GM12878 (cell line): ENCODE data around the gene VSTM4. TPM values are rescaled to one million over a fixed set of nuclear protein-coding genes. Genes with fewer than 3 reads are reported as not detected.

Experiments
- ATAC-seq: fragments of 200-7000 bp; cut with Tn5 transposase; 3 replicates; pipeline ENCODE4 v1.9.1; 2020; ENCODE audit warnings: mild to moderate bottlenecking, moderate library complexity
- BruUV-seq: library from RNA; stranded (reverse); fragments of 400-500 nt; replicated peaks from 2 replicates; lab custom pipeline; 2021; lab: Mats Ljungman, UMichigan
- CTCF ChIA-PET: fragments of 300-600 bp; sonication (Branson Sonifier 250); formaldehyde crosslinking; extraction: SDS; loops from one replicate; lab custom pipeline; 2021; ENCODE audit warnings: inconsistent platforms; lab: Yijun Ruan, JAX
- POLR2A ChIA-PET: fragments of 350-600 bp; formaldehyde crosslinking; extraction: SDS; loops from one replicate; lab custom pipeline; 2021; ENCODE audit warnings: inconsistent platforms; lab: Charles Lee
- RAD21 ChIA-PET: fragments of 300-600 bp; sonication (Branson Sonifier 250); formaldehyde crosslinking; loops from one replicate; lab custom pipeline; 2023; ENCODE audit warnings: antibody characterized with exemption; ENCODE audit not compliant: unreplicated experiment; lab: Charles Lee
- SMC1A ChIA-PET: fragments of 300-600 bp; sonication (Branson Sonifier 250); formaldehyde crosslinking; loops from one replicate; lab custom pipeline; 2023; ENCODE audit not compliant: unreplicated experiment, uncharacterized antibody; lab: Charles Lee
- DNase-seq: peaks from one replicate; pipeline ENCODE4 v3.0.0-alpha.2; 2011; ENCODE audit warnings: low read depth, low spot score
- FAIRE-seq: peaks from 3 replicates; lab custom pipeline; 2011; peaks lifted over from hg19 to GRCh38; lab: Jason Lieb, UNC
- H2AFZ ChIP-seq: 2 replicates; pipeline ENCODE4 v1.6.0; 2011; ENCODE audit warnings: low read depth, low read length, control low read depth; ENCODE audit not compliant: control insufficient read depth
- H3K27ac ChIP-seq: 2 replicates; pipeline ENCODE4 v1.5.1; 2011; ENCODE audit warnings: control low read depth; ENCODE audit not compliant: control insufficient read depth, insufficient read depth
- H3K27me3 ChIP-seq, 2 experiments: replicated peaks in 1 of 2; 2 replicates each; pipeline versions ENCODE4 v1.6.0 to v1.6.1; 2011; ENCODE audit warnings: low read length in 1 of 2; ENCODE audit not compliant: control insufficient read depth in 2 of 2, insufficient read depth in 2 of 2
- H3K36me3 ChIP-seq, 2 experiments: 2 replicates each; pipeline ENCODE4 v1.5.1; 2011; ENCODE audit warnings: low read length in 1 of 2; ENCODE audit not compliant: control insufficient read depth in 2 of 2, insufficient read depth in 2 of 2
- H3K4me1 ChIP-seq: 2 replicates; pipeline ENCODE4 v1.6.1; 2011; ENCODE audit warnings: mild to moderate bottlenecking, low read length, moderate library complexity, mixed read lengths; ENCODE audit not compliant: control insufficient read depth, insufficient read depth
- H3K4me2 ChIP-seq: 2 replicates; pipeline ENCODE4 v1.6.0; 2011; ENCODE audit warnings: control low read depth; ENCODE audit not compliant: control insufficient read depth, insufficient read depth
- H3K4me3 ChIP-seq: fragments of 200-600 bp; sonication (generic); 2 replicates; pipeline ENCODE4 v1.5.1; 2016
- H3K79me2 ChIP-seq: 2 replicates; pipeline ENCODE4 v1.6.0; 2011; ENCODE audit warnings: low read length; ENCODE audit not compliant: control insufficient read depth, insufficient read depth
- H3K9ac ChIP-seq: 2 replicates; pipeline ENCODE4 v1.8.0; 2011; ENCODE audit warnings: low read length, control low read depth, mixed read lengths; ENCODE audit not compliant: control insufficient read depth, insufficient read depth
- H3K9me3 ChIP-seq: replicated peaks from 3 replicates; pipeline ENCODE4 v1.5.1; 2011; ENCODE audit warnings: mild to moderate bottlenecking, low read length; ENCODE audit not compliant: control insufficient read depth, insufficient read depth
- H4K20me1 ChIP-seq: 2 replicates; pipeline ENCODE4 v1.6.0; 2011; ENCODE audit not compliant: control insufficient read depth, insufficient read depth
- CBFB ChIP-seq: IDR thresholded peaks from 2 replicates; pipeline ENCODE4 v1.6.1; 2016; ENCODE audit warnings: antibody characterized with exemption, low read depth
- MTA3 ChIP-seq: IDR thresholded peaks from 2 replicates; pipeline ENCODE4 v1.6.1; 2012; ENCODE audit warnings: low read length, inconsistent platforms, borderline replicate concordance
- NFXL1 ChIP-seq: fragments of 450-650 bp; IDR thresholded peaks from 2 replicates; pipeline ENCODE4 v1.6.1; 2017; ENCODE audit warnings: antibody characterized with exemption, mild to moderate bottlenecking, borderline replicate concordance
- NR2C1 ChIP-seq: fragments of 450-650 bp; IDR thresholded peaks from 2 replicates; pipeline ENCODE4 v1.6.1; 2017; ENCODE audit warnings: antibody characterized with exemption, mild to moderate bottlenecking, moderate library complexity
- POLR2AphosphoS5 ChIP-seq: IDR thresholded peaks from 2 replicates; pipeline ENCODE4 v1.6.1; 2011; ENCODE audit warnings: mild to moderate bottlenecking, low read length, inconsistent platforms
- RUNX3 ChIP-seq: IDR thresholded peaks from 2 replicates; pipeline ENCODE4 v1.6.1; 2012; ENCODE audit warnings: low read length, inconsistent platforms
- SKIL ChIP-seq: fragments of 450-650 bp; IDR thresholded peaks from 2 replicates; pipeline ENCODE4 v1.6.1; 2017; ENCODE audit warnings: mild to moderate bottlenecking, low read depth, inconsistent platforms; ENCODE audit not compliant: poor library complexity, severe bottlenecking
- SRF ChIP-seq, 2 experiments: IDR thresholded peaks; 2 replicates each; pipeline ENCODE4 v1.6.1; 2011; ENCODE audit warnings: low read depth in 2 of 2, low read length in 2 of 2, mild to moderate bottlenecking in 1 of 2, moderate library complexity in 1 of 2
- USF1 ChIP-seq: IDR thresholded peaks from 2 replicates; pipeline ENCODE4 v1.6.1; 2011; ENCODE audit warnings: borderline replicate concordance, low read depth, mild to moderate bottlenecking, moderate library complexity, mixed read lengths, low read length; ENCODE audit not compliant: insufficient read depth; ENCODE audit errors: extremely low read length
- WGBS: methylation state at CpG from one replicate; pipeline ENCODE4 v1.1.6; 2016; ENCODE audit warnings: low lambda C conversion rate; ENCODE audit not compliant: insufficient replicate concordance, insufficient coverage; ENCODE audit errors: missing lambda C conversion rate; 5-methylcytosine and 5-hydroxymethylcytosine counted together
- in situ Hi-C: fragments of 300-500 bp; cut with MboI; formaldehyde crosslinking; loops from 9 replicates; pipeline ENCODE4 v1.14.3; 2018; ENCODE audit warnings: mixed read lengths
- intact Hi-C: fragments of 100-400 bp; cut with micrococcal nuclease; formaldehyde crosslinking; loops from one replicate; pipeline ENCODE4 v1.14.2; 2022; ENCODE audit not compliant: unreplicated experiment
- polyA plus RNA-seq, 11 experiments: library from polyadenylated mRNA; depleted of rRNA in 4 of 11; unstranded in 6 of 11; stranded (reverse) in 5 of 11; fragments of >200 nt; fragmentation: Nextera tagmentation in 4 of 11; fragmentation: Illumina TruSeq in 1 of 11; extraction: Ambion mirVana in 4 of 11; extraction: Trizol in 1 of 11; gene quantifications; 1 replicate in 1 of 11; 2 replicates in 10 of 11; pipeline versions ENCODE4 v1.2.1 to v1.2.3, GENCODE V29; 2011 to 2016; ENCODE audit warnings: inconsistent platforms in 2 of 11, missing spikeins in 2 of 11, low read depth in 1 of 11
- total RNA-seq, 4 experiments: library from RNA; depleted of rRNA in 3 of 4; stranded (reverse); fragments of >200 nt in 3 of 4; fragmentation: Illumina TruSeq in 1 of 4; extraction: Trizol in 1 of 4; gene quantifications; 2 replicates each; pipeline versions ENCODE4 v1.2.1 to v1.2.3, GENCODE V29; 2013 to 2021
- TF ChIP-seq, protein P1 (sequence below): fragments of 450-650 bp; IDR thresholded peaks from 2 replicates; pipeline ENCODE4 v1.6.1; 2017; ENCODE audit warnings: mild to moderate bottlenecking, moderate library complexity
- TF ChIP-seq, protein P2 (sequence below): fragments of 450-650 bp; IDR thresholded peaks from 2 replicates; pipeline ENCODE4 v1.6.1; 2014; ENCODE audit warnings: mild to moderate bottlenecking
- TF ChIP-seq, protein P3 (sequence below): fragments of 450-650 bp; IDR thresholded peaks from 2 replicates; pipeline ENCODE4 v1.6.1; 2017; ENCODE audit warnings: borderline replicate concordance
- TF ChIP-seq, protein P4 (sequence below): IDR thresholded peaks from 2 replicates; pipeline ENCODE4 v1.6.1; 2012; ENCODE audit warnings: low read depth, low read length, improper control_type of control experiment

VSTM4 gene
- total and polyA plus RNA-seq, 10 of the 15 experiments (the other 5 are each of a cell fraction or from before 2014, with no cell fraction given): 0.01 to 0.14 (median 0.02) TPM; not detected in 7

- no TSS peak for BruUV-seq
- Histone ChIP-seq H2AFZ (no peak overlapping the region), H3K4me1 (no peaks in the 10 kb centered on the region), H3K4me3 (no peak overlapping the region), H3K9ac (no peak overlapping the region), H3K27ac (no peak overlapping the region), H3K9me3 (no peaks in the 10 kb centered on the region), H3K36me3 (no peaks in the 10 kb centered on the region), H4K20me1 (no peaks in the 10 kb centered on the region), H3K27me3 (no peaks in the 10 kb centered on the region), H3K79me2 (no peaks in the 10 kb centered on the region), H3K4me2 (no peak overlapping the region)
- no peak for ATAC-seq
- intact Hi-C loops (no loop called here), in situ Hi-C loops (no loop called here)
- ChIA-PET CTCF (interaction anchor here (0.9 to 1.2 kb wide), 2 partner anchors 9 to 42 kb away, joined by 3 to 4 read pairs; no protein-coding TSS in a partner anchor), SMC1A (no interaction called here), RAD21 (no interaction called here), POLR2A (no interaction called here)
- FAIRE-seq: no peak
- DNase-seq: no peak
- WGBS: 57% methylated on average over 37 of the region's 37 CpGs
- TF ChIP-seq RUNX3: no peak
- no peak for TF ChIP-seq SRF (IDR thresholded peaks at IDR 0.05; ENCODE audit: low read depth in 2 of 2, low read length in 2 of 2)
- TF ChIP-seq SKIL: no peak
- TF ChIP-seq, protein P1, sequence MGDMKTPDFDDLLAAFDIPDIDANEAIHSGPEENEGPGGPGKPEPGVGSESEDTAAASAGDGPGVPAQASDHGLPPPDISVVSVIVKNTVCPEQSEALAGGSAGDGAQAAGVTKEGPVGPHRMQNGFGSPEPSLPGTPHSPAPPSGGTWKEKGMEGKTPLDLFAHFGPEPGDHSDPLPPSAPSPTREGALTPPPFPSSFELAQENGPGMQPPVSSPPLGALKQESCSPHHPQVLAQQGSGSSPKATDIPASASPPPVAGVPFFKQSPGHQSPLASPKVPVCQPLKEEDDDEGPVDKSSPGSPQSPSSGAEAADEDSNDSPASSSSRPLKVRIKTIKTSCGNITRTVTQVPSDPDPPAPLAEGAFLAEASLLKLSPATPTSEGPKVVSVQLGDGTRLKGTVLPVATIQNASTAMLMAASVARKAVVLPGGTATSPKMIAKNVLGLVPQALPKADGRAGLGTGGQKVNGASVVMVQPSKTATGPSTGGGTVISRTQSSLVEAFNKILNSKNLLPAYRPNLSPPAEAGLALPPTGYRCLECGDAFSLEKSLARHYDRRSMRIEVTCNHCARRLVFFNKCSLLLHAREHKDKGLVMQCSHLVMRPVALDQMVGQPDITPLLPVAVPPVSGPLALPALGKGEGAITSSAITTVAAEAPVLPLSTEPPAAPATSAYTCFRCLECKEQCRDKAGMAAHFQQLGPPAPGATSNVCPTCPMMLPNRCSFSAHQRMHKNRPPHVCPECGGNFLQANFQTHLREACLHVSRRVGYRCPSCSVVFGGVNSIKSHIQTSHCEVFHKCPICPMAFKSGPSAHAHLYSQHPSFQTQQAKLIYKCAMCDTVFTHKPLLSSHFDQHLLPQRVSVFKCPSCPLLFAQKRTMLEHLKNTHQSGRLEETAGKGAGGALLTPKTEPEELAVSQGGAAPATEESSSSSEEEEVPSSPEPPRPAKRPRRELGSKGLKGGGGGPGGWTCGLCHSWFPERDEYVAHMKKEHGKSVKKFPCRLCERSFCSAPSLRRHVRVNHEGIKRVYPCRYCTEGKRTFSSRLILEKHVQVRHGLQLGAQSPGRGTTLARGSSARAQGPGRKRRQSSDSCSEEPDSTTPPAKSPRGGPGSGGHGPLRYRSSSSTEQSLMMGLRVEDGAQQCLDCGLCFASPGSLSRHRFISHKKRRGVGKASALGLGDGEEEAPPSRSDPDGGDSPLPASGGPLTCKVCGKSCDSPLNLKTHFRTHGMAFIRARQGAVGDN: no peak
- TF ChIP-seq, protein P2, sequence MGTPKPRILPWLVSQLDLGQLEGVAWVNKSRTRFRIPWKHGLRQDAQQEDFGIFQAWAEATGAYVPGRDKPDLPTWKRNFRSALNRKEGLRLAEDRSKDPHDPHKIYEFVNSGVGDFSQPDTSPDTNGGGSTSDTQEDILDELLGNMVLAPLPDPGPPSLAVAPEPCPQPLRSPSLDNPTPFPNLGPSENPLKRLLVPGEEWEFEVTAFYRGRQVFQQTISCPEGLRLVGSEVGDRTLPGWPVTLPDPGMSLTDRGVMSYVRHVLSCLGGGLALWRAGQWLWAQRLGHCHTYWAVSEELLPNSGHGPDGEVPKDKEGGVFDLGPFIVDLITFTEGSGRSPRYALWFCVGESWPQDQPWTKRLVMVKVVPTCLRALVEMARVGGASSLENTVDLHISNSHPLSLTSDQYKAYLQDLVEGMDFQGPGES: no peak
- no peak for TF ChIP-seq NFXL1
- TF ChIP-seq POLR2AphosphoS5: no peak
- TF ChIP-seq USF1: no peak
- TF ChIP-seq, protein P3, sequence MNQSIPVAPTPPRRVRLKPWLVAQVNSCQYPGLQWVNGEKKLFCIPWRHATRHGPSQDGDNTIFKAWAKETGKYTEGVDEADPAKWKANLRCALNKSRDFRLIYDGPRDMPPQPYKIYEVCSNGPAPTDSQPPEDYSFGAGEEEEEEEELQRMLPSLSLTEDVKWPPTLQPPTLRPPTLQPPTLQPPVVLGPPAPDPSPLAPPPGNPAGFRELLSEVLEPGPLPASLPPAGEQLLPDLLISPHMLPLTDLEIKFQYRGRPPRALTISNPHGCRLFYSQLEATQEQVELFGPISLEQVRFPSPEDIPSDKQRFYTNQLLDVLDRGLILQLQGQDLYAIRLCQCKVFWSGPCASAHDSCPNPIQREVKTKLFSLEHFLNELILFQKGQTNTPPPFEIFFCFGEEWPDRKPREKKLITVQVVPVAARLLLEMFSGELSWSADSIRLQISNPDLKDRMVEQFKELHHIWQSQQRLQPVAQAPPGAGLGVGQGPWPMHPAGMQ: no peak
- no peak for TF ChIP-seq MTA3
- no peak for TF ChIP-seq NR2C1
- TF ChIP-seq, protein P4, sequence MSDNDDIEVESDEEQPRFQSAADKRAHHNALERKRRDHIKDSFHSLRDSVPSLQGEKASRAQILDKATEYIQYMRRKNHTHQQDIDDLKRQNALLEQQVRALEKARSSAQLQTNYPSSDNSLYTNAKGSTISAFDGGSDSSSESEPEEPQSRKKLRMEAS: no peak
- TF ChIP-seq CBFB: no peak
Measured at GRCh38 chr10:49131507-49132361, 16.4 kb upstream of the VSTM4 start.
